ENCODE results near the gene STAT5B. TPM values are rescaled to one million over a fixed set of nuclear protein-coding genes. Genes with fewer than 3 reads are reported as not detected.

STAT5B gene
- total RNA-seq, 2 experiments from 2014 or later, result 128 to 129 TPM

GRCh38 chr17:42274253-42274542 is 2.0 kb downstream of the STAT5B start:
- Mint-ChIP-seq H3K4me3 (peak overlapping the region; percentile 97), H3K27me3 (no peaks in the 10 kb centered on the region), H3K27ac (peak overlapping the region; percentile 96), H3K9me3 (no peaks in the 10 kb centered on the region), H3K4me1 (ENCODE audit: low read depth) (peaks cover 55% of the 10 kb centered on the region), H3K36me3 (ENCODE audit: low read depth) (peaks cover 38% of the 10 kb centered on the region)
- DNase-seq (no peak), ATAC-seq (no peak)
- no peak for TF ChIP-seq CTCF (IDR thresholded peaks at IDR 0.05)
- CTCF ChIA-PET, result interaction anchor here (1.9 to 4.3 kb wide), 4 partner anchors 24 to 52 kb away, joined by 6 to 32 read pairs (median 14); no protein-coding TSS in a partner anchor
- POLR2A ChIA-PET, result interaction anchor here (0.6 to 12.0 kb wide), 9 partner anchors 8 to 115 kb away, joined by 3 to 136 read pairs (median 8); partner anchors contain the start of gene STAT5A
- intact Hi-C loops (cut with micrococcal nuclease), result no loop called here

- peak overlapping the region; percentile 96 for H3K27ac Mint-ChIP-seq
- peaks cover 39% of the 10 kb centered on the region for H3K36me3 Mint-ChIP-seq (ENCODE audit: low read depth)
- POLR2A ChIA-PET, result interaction anchor here (0.6 to 12.0 kb wide), 8 partner anchors 7 to 44 kb away, joined by 4 to 136 read pairs (median 8); partner anchors contain the start of gene STAT5A
- CTCF ChIA-PET, result interaction anchor here (1.0 to 4.3 kb wide), 6 partner anchors 23 to 51 kb away, joined by 4 to 32 read pairs (median 12); no protein-coding TSS in a partner anchor
- ATAC-seq, result no peak
- H3K9me3 Mint-ChIP-seq, result no peaks in the 10 kb centered on the region
- H3K4me1 Mint-ChIP-seq (ENCODE audit: low read depth), result peaks cover 58% of the 10 kb centered on the region
- intact Hi-C loops (cut with micrococcal nuclease), result no loop called here
- TF ChIP-seq CTCF (IDR thresholded peaks at IDR 0.05), result no peak
- peak overlapping the region; percentile 97 for H3K4me3 Mint-ChIP-seq
- DNase-seq, result no peak
- H3K27me3 Mint-ChIP-seq, result no peaks in the 10 kb centered on the region
Measured at GRCh38 chr17:42273474-42274252, 2.5 kb downstream of the STAT5B start.

- Mint-ChIP-seq H3K4me1 (ENCODE audit: low read depth) (peaks cover 62% of the 10 kb centered on the region), H3K9me3 (no peaks in the 10 kb centered on the region), H3K36me3 (ENCODE audit: low read depth) (peaks cover 43% of the 10 kb centered on the region), H3K27me3 (no peaks in the 10 kb centered on the region), H3K4me3 (peak overlapping the region; percentile 97), H3K27ac (peak overlapping the region; percentile 96)
- intact Hi-C loops (cut with micrococcal nuclease), result no loop called here
- DNase-seq, result no peak
- ChIA-PET POLR2A (interaction anchor here (1.0 to 12.0 kb wide), 5 partner anchors 10 to 43 kb away, joined by 3 to 136 read pairs (median 4); no protein-coding TSS in a partner anchor), CTCF (interaction anchor here (1.0 to 4.3 kb wide), 4 partner anchors 22 to 50 kb away, joined by 4 to 32 read pairs (median 12); no protein-coding TSS in a partner anchor)
- no peak for TF ChIP-seq CTCF (IDR thresholded peaks at IDR 0.05)
- ATAC-seq, result no peak
Measured at GRCh38 chr17:42272162-42272907, 3.9 kb downstream of the STAT5B start.

GRCh38 chr17:42271779-42272035 is 4.5 kb downstream of the STAT5B start:
- no peaks in the 10 kb centered on the region for H3K9me3 Mint-ChIP-seq
- POLR2A ChIA-PET, result interaction anchor here (1.0 to 12.0 kb wide), 3 partner anchors 15 to 43 kb away, joined by 3 to 136 read pairs (median 4); no protein-coding TSS in a partner anchor
- CTCF ChIA-PET, result interaction anchor here (0.6 to 5.5 kb wide), 5 partner anchors 23 to 154 kb away, joined by 3 to 37 read pairs (median 5); no protein-coding TSS in a partner anchor
- no peak for DNase-seq
- H3K27ac Mint-ChIP-seq, result peak overlapping the region; percentile 96
- ATAC-seq, result no peak
- peaks cover 62% of the 10 kb centered on the region for H3K4me1 Mint-ChIP-seq (ENCODE audit: low read depth)
- peak overlapping the region; percentile 97 for H3K4me3 Mint-ChIP-seq
- no peaks in the 10 kb centered on the region for H3K27me3 Mint-ChIP-seq
- no peak for TF ChIP-seq CTCF (IDR thresholded peaks at IDR 0.05)
- peaks cover 47% of the 10 kb centered on the region for H3K36me3 Mint-ChIP-seq (ENCODE audit: low read depth)
- intact Hi-C loops (cut with micrococcal nuclease), result no loop called here

Data from activated CD8-positive, alpha-beta T cell treated with anti-CD3 and anti-CD28 coated beads for 36 hours (primary cell).